Lung (tissue), 12 donors: ENCODE results near the gene RRP1B. TPM values are rescaled to one million over a fixed set of nuclear protein-coding genes. Genes with fewer than 3 reads are reported as not detected.

ENCODE experiments used
- ATAC-seq: fragments of 200-7000 bp; cut with Tn5 transposase; one replicate; pipeline ENCODE4 v1.9.1; 2020; ENCODE audit warnings: moderate number of reproducible peaks; ENCODE audit not compliant: insufficient read depth, low FRiP score
- DNase-seq, 3 donors: peaks; one replicate each; pipeline ENCODE4 v3.0.0-alpha.2; 2013 to 2017
- H3K27ac ChIP-seq, 2 donors: one replicate each; pipeline ENCODE4 v1.5.1; 2013; ENCODE audit warnings: mild to moderate bottlenecking in 2 of 2, moderate library complexity in 2 of 2, control low read depth in 1 of 2, inconsistent platforms in 1 of 2, low read depth in 1 of 2, low read length in 1 of 2
- H3K27me3 ChIP-seq, 3 donors: one replicate each; pipeline ENCODE4 v1.5.1; 2013; ENCODE audit warnings: low read length in 2 of 3; ENCODE audit not compliant: control insufficient read depth in 3 of 3, insufficient read depth in 3 of 3
- H3K36me3 ChIP-seq, 4 donors: one replicate each; pipeline ENCODE4 v1.5.1; 2013; ENCODE audit warnings: low read length in 4 of 4, mild to moderate bottlenecking in 1 of 4, moderate library complexity in 1 of 4; ENCODE audit not compliant: control insufficient read depth in 4 of 4, insufficient read depth in 4 of 4
- H3K4me1 ChIP-seq, 5 donors: one replicate each; pipeline ENCODE4 v1.5.1; 2013; ENCODE audit warnings: low read length in 5 of 5, mild to moderate bottlenecking in 2 of 5, moderate library complexity in 1 of 5; ENCODE audit not compliant: control insufficient read depth in 5 of 5, insufficient read depth in 5 of 5
- H3K4me3 ChIP-seq: one replicate; pipeline ENCODE4 v1.5.1; 2013; ENCODE audit warnings: mild to moderate bottlenecking, control low read depth, moderate library complexity
- H3K9ac ChIP-seq, 2 donors: one replicate each; pipeline ENCODE4 v1.5.1; 2013; ENCODE audit warnings: low read length in 2 of 2, control low read depth in 1 of 2; ENCODE audit not compliant: insufficient read depth in 1 of 2
- H3K9me3 ChIP-seq, 4 donors: one replicate each; pipeline ENCODE4 v1.5.1; 2013; ENCODE audit warnings: low read length in 3 of 4, mild to moderate bottlenecking in 1 of 4, moderate library complexity in 1 of 4; ENCODE audit not compliant: control insufficient read depth in 4 of 4, insufficient read depth in 3 of 4
- CTCF ChIP-seq: IDR thresholded peaks from 2 replicates; pipeline ENCODE4 v1.5.1; 2012; ENCODE audit warnings: mild to moderate bottlenecking; ENCODE audit errors: control extremely low read depth, extremely low read depth
- WGBS, 2 donors: extraction: QIAGEN DNeasy Blood & Tissue Kit; methylation state at CpG; one replicate each; pipeline ENCODE4 v1.1.7; 2013; 5-methylcytosine and 5-hydroxymethylcytosine counted together
- polyA plus RNA-seq, 2 donors: library from polyadenylated mRNA; stranded (reverse); fragments of 200-250 nt; gene quantifications; one replicate each; pipeline ENCODE4 v1.2.1, GENCODE V29; 2013
- total RNA-seq, 2 donors: library from RNA; depleted of rRNA in 1 of 2; stranded (reverse); fragments of >200 nt in 1 of 2; gene quantifications; one replicate each; pipeline ENCODE4 v1.2.1, GENCODE V29; 2014 to 2021
- donor health status: control.
- donor health status: control.
- donor health status: Bipolar disorder and iron deficiency.
- donor health status: healthy.
- donor health status: DM: yes; HTN: yes; CAD: no.

The RRP1B gene
- total and polyA plus RNA-seq, 4 donors: 6.4 to 18.1 (median 12.7) TPM

DNA sequence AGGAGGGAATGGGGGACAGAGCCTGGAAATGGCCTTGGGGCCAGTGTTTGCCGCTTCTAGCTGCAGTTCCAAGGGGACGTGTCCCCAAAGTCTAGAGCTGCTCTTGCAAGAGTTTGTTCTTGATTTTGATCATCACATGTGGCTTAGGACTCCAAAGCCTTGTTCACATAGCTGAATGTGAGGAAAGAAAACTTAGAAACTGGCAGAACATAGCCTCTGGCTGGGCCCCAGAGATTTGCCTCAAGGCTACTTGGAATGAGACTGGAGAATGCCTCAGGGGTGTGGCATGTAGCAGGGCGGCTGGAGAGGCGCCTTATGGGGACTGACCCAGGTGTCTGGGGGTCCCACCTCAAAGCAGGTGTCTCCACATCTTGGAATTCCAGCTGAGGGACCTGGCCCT lies 61.8 kb downstream of the RRP1B start:
- no peak overlapping the region for H3K9ac ChIP-seq
- H3K27me3 ChIP-seq: peaks cover 0 to 3% (median 0%) of the 10 kb centered on the region in 3 donors
- peaks cover 0 to 13% (median 0%) of the 10 kb centered on the region in 4 donors for H3K36me3 ChIP-seq
- no peaks in the 10 kb centered on the region for H3K9me3 ChIP-seq
- WGBS, 2 donors: 78 to 94% methylated on average over 4 of the region's 4 CpGs
- no peak for TF ChIP-seq CTCF
- ATAC-seq: no peak
- no peak for DNase-seq
- peak overlapping the region; percentile 6 for H3K4me3 ChIP-seq
- peaks cover 4 to 25% (median 15%) of the 10 kb centered on the region in 5 donors for H3K4me1 ChIP-seq
- H3K27ac ChIP-seq: peak overlapping the region in 1 of 2 donors; percentile 95

GRCh38 chr21:43721939-43722338 lies 62.6 kb downstream of the RRP1B start:
- TF ChIP-seq CTCF: no peak
- no peak for DNase-seq
- 46 to 51% methylated on average over 3 of the region's 3 CpGs for WGBS, 2 donors

GRCh38 chr21:43723648-43724047 lies 64.3 kb downstream of the RRP1B start:
- no peak for ATAC-seq
- Histone ChIP-seq H3K4me3 (no peak overlapping the region), H3K27me3 (no peaks in the 10 kb centered on the region), H3K9ac (no peak overlapping the region), H3K4me1 (peaks cover 11 to 43% (median 24%) of the 10 kb centered on the region in 5 donors), H3K36me3 (peaks cover 0 to 13% (median 0%) of the 10 kb centered on the region in 4 donors), H3K27ac (no peak overlapping the region), H3K9me3 (peaks cover 0 to 3% (median 0%) of the 10 kb centered on the region in 4 donors)
- no peak for DNase-seq
- 91 to 94% methylated on average over 12 of the region's 12 CpGs for WGBS, 2 donors
- no peak for TF ChIP-seq CTCF

More at GRCh38 chr21:43721939-43722338, 62.6 kb downstream of the RRP1B start:
- no peak for ATAC-seq
- Histone ChIP-seq H3K4me3 (no peak overlapping the region), H3K27ac (peak overlapping the region in 1 of 2 donors; percentile 95), H3K9ac (no peak overlapping the region), H3K27me3 (peaks cover 0 to 3% (median 0%) of the 10 kb centered on the region in 3 donors), H3K9me3 (peaks cover 0 to 3% (median 0%) of the 10 kb centered on the region in 4 donors), H3K4me1 (peaks cover 9 to 32% (median 15%) of the 10 kb centered on the region in 5 donors), H3K36me3 (peaks cover 0 to 13% (median 0%) of the 10 kb centered on the region in 4 donors)
